H1 (cell line): Measurements from ENCODE around the gene AMBP. TPM values are rescaled to one million over a fixed set of nuclear protein-coding genes. Genes with fewer than 3 reads are reported as not detected.

Experiments used
- BACH1 ChIP-seq: IDR thresholded peaks from 2 replicates; pipeline ENCODE4 v1.6.1; 2012; ENCODE audit warnings: low read length, improper control_type of control experiment
- KDM1A ChIP-seq: fragments of 200-600, 300-600 bp; sonication (generic); IDR thresholded peaks from 2 replicates; pipeline ENCODE4 v1.7.1; 2016; ENCODE audit warnings: mild to moderate bottlenecking, low read length, borderline replicate concordance
- RBBP5 ChIP-seq: IDR thresholded peaks from 2 replicates; pipeline ENCODE4 v1.7.1; 2012; ENCODE audit warnings: low read depth, mild to moderate bottlenecking, inconsistent platforms, low read length, moderate library complexity, borderline replicate concordance
- RXRA ChIP-seq: IDR thresholded peaks from 2 replicates; pipeline ENCODE4 v1.6.1; 2011; ENCODE audit warnings: low read depth, mild to moderate bottlenecking, low read length, moderate library complexity; ENCODE audit not compliant: insufficient read depth
- SIN3A ChIP-seq, 2 experiments: IDR thresholded peaks in 1 of 2; conservative IDR thresholded peaks in 1 of 2; 2 replicates each; pipeline ENCODE4 v1.6.1; 2011 to 2012; ENCODE audit warnings: low read length in 2 of 2, improper control_type of control experiment in 1 of 2, low read depth in 1 of 2, mild to moderate bottlenecking in 1 of 2
- SP4 ChIP-seq: IDR thresholded peaks from 2 replicates; pipeline ENCODE4 v1.6.1; 2012; ENCODE audit warnings: low read length, inconsistent platforms
- TAF1 ChIP-seq: IDR thresholded peaks from 2 replicates; pipeline ENCODE4 v1.6.1; 2011; ENCODE audit warnings: mild to moderate bottlenecking, low read depth, low read length
- YY1 ChIP-seq: IDR thresholded peaks from 2 replicates; pipeline ENCODE4 v1.6.1; 2011; ENCODE audit warnings: low read depth, mild to moderate bottlenecking, low read length
- polyA plus RNA-seq, 7 experiments: library from polyadenylated mRNA; depleted of rRNA in 3 of 7; stranded (reverse) in 5 of 7; unstranded in 2 of 7; fragments of >200 nt in 5 of 7; fragments of 200-250 nt in 2 of 7; gene quantifications; 1 replicate in 5 of 7; 2 replicates in 1 of 7; 4 replicates in 1 of 7; pipeline versions ENCODE4 v1.2.1 to v1.2.3, GENCODE V29; 2011 to 2013; ENCODE audit warnings: missing spikeins in 2 of 7, mixed read lengths in 2 of 7
- total RNA-seq: library from RNA; stranded (reverse); fragmentation: NEBNext Ultra II Directional; extraction: Animal tissue kit (Norgen Biotek cat#: 25700); gene quantifications from 2 replicates; pipeline ENCODE4 v1.2.1, GENCODE V29; 2021
- TF ChIP-seq, protein P1 (sequence below), 3 experiments: IDR thresholded peaks; 1 replicate in 2 of 3; 2 replicates in 1 of 3; pipeline versions ENCODE4 v1.5.1 to v1.6.1; 2011; ENCODE audit warnings: low read length in 3 of 3, mild to moderate bottlenecking in 3 of 3, inconsistent platforms in 2 of 3, low read depth in 1 of 3, moderate library complexity in 1 of 3; ENCODE audit not compliant: insufficient read depth in 1 of 3; ENCODE audit errors: control extremely low read depth in 1 of 3
- TF ChIP-seq, protein P2 (sequence below): IDR thresholded peaks from 2 replicates; pipeline ENCODE4 v1.6.1; 2012; ENCODE audit warnings: inconsistent platforms

Gene AMBP
- total and polyA plus RNA-seq, 2 of the 8 experiments (the other 6 are each of a cell fraction or from before 2014, with no cell fraction given): 3.0 to 4.0 TPM

DNA sequence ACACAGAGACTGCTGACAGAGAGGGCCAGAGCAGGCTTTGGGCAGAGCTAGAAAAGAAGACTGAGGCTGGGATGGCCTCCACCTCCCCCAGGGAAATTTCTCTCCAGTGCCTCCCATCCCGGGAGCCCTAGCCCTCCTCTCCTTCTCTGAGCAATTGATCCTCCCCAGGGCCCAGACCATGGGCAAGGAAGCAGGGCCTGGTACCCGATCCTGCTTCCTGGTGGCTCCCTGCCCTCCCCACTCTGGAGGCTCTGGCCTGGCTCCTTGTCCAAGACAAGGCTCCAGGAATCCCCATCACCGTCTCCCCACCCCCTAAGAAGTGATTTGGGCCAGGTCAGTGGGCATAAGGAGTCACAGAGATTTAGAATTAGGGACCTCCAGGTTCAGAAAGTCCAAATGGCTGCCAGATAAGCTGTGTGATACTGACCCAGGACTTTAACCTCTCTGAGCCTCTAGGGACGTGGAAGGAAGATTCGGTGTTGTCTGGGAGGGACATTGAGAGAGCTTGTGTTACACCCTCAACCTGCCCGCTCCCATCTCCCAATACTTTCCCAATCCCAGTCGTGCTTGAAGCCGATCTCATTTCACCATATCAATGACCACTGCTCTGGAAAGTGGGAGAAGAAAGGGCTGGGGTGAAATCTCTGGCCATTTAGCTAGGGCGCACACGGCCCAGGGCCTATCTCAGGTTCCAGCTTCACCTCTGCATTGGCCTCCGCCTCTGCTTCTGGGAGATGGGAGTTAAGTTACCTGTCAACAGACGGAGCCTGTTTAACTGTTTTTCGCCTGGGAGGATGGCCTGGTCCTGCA, 46.8 kb upstream of the AMBP start (continued):
- TF ChIP-seq, protein P1, sequence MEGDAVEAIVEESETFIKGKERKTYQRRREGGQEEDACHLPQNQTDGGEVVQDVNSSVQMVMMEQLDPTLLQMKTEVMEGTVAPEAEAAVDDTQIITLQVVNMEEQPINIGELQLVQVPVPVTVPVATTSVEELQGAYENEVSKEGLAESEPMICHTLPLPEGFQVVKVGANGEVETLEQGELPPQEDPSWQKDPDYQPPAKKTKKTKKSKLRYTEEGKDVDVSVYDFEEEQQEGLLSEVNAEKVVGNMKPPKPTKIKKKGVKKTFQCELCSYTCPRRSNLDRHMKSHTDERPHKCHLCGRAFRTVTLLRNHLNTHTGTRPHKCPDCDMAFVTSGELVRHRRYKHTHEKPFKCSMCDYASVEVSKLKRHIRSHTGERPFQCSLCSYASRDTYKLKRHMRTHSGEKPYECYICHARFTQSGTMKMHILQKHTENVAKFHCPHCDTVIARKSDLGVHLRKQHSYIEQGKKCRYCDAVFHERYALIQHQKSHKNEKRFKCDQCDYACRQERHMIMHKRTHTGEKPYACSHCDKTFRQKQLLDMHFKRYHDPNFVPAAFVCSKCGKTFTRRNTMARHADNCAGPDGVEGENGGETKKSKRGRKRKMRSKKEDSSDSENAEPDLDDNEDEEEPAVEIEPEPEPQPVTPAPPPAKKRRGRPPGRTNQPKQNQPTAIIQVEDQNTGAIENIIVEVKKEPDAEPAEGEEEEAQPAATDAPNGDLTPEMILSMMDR (IDR thresholded peaks at IDR 0.05; ENCODE audit: control extremely low read depth in 1 of 3, insufficient read depth in 1 of 3, low read depth in 1 of 3, low read length in 3 of 3): no peak
- TF ChIP-seq BACH1: no peak
- no peak for TF ChIP-seq SIN3A (conservative IDR thresholded peaks at IDR 0.05 in 1 of 2, IDR thresholded peaks at IDR 0.05 in 1 of 2; ENCODE audit: low read depth in 1 of 2, low read length in 2 of 2)
- TF ChIP-seq TAF1: no peak
- no peak for TF ChIP-seq RBBP5
- TF ChIP-seq YY1: no peak
- TF ChIP-seq, protein P2, sequence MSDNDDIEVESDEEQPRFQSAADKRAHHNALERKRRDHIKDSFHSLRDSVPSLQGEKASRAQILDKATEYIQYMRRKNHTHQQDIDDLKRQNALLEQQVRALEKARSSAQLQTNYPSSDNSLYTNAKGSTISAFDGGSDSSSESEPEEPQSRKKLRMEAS: no peak
- TF ChIP-seq RXRA: no peak
- no peak for TF ChIP-seq SP4
- no peak for TF ChIP-seq KDM1A
